Loucy (cell line): Measurements from ENCODE around the gene TICAM1.
A peak's percentile ranks its signal among the peaks of the same experiment; 100 is the strongest.

Experiments
- H2AFZ ChIP-seq: fragments of 200-600 bp; sonication (generic); 2 replicates; pipeline ENCODE4 v1.6.0; 2016; ENCODE audit warnings: antibody characterized with exemption, mild to moderate bottlenecking, low read length, moderate library complexity
- H3F3A ChIP-seq: fragments of 200-600 bp; 2 replicates; pipeline ENCODE4 v1.6.0; 2016; ENCODE audit warnings: antibody characterized with exemption, low read depth, mild to moderate bottlenecking
- H3K27me3 ChIP-seq: fragments of 200-600 bp; sonication (generic); 2 replicates; pipeline ENCODE4 v1.6.1; 2014; ENCODE audit warnings: low read length, mild to moderate bottlenecking; ENCODE audit not compliant: insufficient read depth, poor library complexity, severe bottlenecking
- H3K36me3 ChIP-seq: fragments of 200-600 bp; sonication (generic); 2 replicates; pipeline ENCODE4 v1.6.1; 2016; ENCODE audit warnings: low read length; ENCODE audit not compliant: insufficient read depth
- H3K4me1 ChIP-seq: fragments of 200-600 bp; sonication (generic); 2 replicates; pipeline ENCODE4 v1.5.1; 2014; ENCODE audit warnings: low read length, mild to moderate bottlenecking; ENCODE audit not compliant: insufficient read depth, poor library complexity, severe bottlenecking
- H3K4me2 ChIP-seq: fragments of 200-600 bp; sonication (generic); 2 replicates; pipeline ENCODE4 v1.6.0; 2014; ENCODE audit warnings: antibody characterized with exemption, low read length, low read depth, mild to moderate bottlenecking; ENCODE audit not compliant: poor library complexity, severe bottlenecking
- H3K4me3 ChIP-seq: fragments of 200-600 bp; sonication (generic); 2 replicates; pipeline ENCODE4 v1.5.1; 2014; ENCODE audit warnings: low read length, mild to moderate bottlenecking, mixed read lengths; ENCODE audit not compliant: poor library complexity, severe bottlenecking
- H3K79me2 ChIP-seq: fragments of 200-600 bp; sonication (generic); 2 replicates; pipeline ENCODE4 v1.6.1; 2014; ENCODE audit warnings: low read length; ENCODE audit not compliant: insufficient read depth
- H3K9ac ChIP-seq: fragments of 200-600 bp; sonication (generic); 2 replicates; pipeline ENCODE4 v1.6.0; 2014; ENCODE audit warnings: mild to moderate bottlenecking, low read depth, low read length, moderate library complexity; ENCODE audit not compliant: poor library complexity, severe bottlenecking
- H3K9me2 ChIP-seq: fragments of 200-600 bp; sonication (generic); replicated peaks from 2 replicates; pipeline ENCODE4 v1.6.1; 2016; ENCODE audit warnings: low read depth, low read length, mixed read lengths
- H3K9me3 ChIP-seq: fragments of 200-600 bp; sonication (generic); 2 replicates; pipeline ENCODE4 v1.6.1; 2014; ENCODE audit warnings: mild to moderate bottlenecking, antibody characterized with exemption, low read length, low read depth; ENCODE audit not compliant: insufficient read depth
- H4K20me1 ChIP-seq: fragments of 200-600 bp; sonication (generic); 2 replicates; pipeline ENCODE4 v1.6.0; 2014; ENCODE audit warnings: antibody characterized with exemption, low read length, mild to moderate bottlenecking; ENCODE audit not compliant: insufficient read depth, poor library complexity, severe bottlenecking
- EZH2phosphoT487 ChIP-seq: fragments of 200-600 bp; IDR thresholded peaks from 2 replicates; pipeline ENCODE4 v1.6.1; 2018; ENCODE audit warnings: antibody characterized with exemption, mild to moderate bottlenecking, moderate library complexity, borderline replicate concordance
- TF ChIP-seq, protein P1 (sequence below): fragments of 200-600 bp; sonication (generic); conservative IDR thresholded peaks from 2 replicates; pipeline ENCODE4 v1.5.1; 2014; ENCODE audit warnings: mild to moderate bottlenecking, antibody characterized with exemption, low read length

TICAM1 gene

DNA sequence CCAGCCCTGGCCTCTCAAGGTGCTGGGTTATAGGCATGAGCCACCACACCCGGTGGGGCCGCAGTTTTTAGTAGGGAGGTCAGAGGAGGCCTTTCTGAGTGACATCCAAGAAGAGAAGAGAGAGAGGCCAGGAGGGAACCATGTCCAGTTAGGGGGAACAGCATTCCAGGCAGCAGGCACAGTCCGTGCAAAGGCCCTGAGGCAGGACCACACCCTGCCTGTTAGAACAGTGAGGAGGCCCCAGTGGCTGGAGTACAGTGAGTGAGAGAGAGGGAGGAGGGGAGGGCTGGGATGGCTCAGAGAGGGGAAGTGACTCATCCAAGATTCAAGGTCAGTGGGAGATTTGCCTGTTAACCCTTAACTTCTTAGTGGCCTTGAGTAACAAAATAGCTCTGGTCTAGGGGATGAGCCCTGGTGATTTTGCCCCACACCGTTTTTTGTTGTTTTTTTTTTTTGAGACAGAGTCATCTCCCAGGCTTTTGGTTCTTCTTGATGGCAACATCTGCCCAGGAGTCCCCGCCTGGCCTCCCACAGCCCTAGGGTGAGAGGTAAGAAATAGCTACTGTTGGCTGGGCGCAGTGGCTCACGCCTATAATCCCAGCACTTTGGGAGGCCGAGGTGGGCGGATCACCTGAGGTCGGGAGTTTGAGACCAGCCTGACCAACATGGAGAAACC lies 38.7 kb upstream of the TICAM1 start:
- H4K20me1 ChIP-seq: peaks cover 9% of the 10 kb centered on the region
- H3K27me3 ChIP-seq: no peaks in the 10 kb centered on the region
- H3K4me1 ChIP-seq: peaks cover 21% of the 10 kb centered on the region
- no peaks in the 10 kb centered on the region for H3K9me3 ChIP-seq
- no peaks in the 10 kb centered on the region for H3K9me2 ChIP-seq
- H3K4me2 ChIP-seq: no peak overlapping the region
- no peak overlapping the region for H3K4me3 ChIP-seq
- H3K9ac ChIP-seq: no peak overlapping the region
- H2AFZ ChIP-seq: no peak overlapping the region
- H3K79me2 ChIP-seq: peaks cover 22% of the 10 kb centered on the region
- H3K36me3 ChIP-seq: no peaks in the 10 kb centered on the region
- TF ChIP-seq, protein P1, sequence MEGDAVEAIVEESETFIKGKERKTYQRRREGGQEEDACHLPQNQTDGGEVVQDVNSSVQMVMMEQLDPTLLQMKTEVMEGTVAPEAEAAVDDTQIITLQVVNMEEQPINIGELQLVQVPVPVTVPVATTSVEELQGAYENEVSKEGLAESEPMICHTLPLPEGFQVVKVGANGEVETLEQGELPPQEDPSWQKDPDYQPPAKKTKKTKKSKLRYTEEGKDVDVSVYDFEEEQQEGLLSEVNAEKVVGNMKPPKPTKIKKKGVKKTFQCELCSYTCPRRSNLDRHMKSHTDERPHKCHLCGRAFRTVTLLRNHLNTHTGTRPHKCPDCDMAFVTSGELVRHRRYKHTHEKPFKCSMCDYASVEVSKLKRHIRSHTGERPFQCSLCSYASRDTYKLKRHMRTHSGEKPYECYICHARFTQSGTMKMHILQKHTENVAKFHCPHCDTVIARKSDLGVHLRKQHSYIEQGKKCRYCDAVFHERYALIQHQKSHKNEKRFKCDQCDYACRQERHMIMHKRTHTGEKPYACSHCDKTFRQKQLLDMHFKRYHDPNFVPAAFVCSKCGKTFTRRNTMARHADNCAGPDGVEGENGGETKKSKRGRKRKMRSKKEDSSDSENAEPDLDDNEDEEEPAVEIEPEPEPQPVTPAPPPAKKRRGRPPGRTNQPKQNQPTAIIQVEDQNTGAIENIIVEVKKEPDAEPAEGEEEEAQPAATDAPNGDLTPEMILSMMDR: no peak
- no peak for TF ChIP-seq EZH2phosphoT487
- H3F3A ChIP-seq: 0 out of 2 replicates have a peak, but pooled peaks cover 3% of the 10 kb centered on the region

DNA sequence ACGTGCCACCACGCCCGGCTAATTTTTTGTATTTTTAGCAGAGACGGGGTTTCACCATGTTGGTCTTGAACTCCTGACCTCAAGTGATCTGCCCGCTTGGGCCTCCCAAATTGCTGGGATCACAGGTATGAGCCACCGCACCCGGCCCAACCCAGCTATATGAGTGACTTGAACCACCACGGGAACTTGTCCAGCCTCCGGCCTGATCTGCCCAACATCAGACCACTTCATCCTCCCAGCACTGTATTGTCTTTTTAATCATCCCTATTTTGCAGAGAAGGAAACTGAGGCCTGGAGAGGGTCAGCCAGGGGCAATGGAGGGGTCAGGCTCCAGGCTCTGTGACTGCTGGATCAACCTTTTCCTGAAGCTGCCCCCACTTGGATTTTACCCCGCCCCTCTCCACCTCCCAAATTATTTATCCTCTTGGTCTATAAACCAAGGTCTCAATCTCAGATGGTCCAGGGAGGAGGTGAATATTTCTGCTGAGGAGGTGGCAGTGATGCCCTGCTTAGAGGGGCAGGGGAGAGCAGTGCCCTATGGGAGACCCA lies 36.8 kb upstream of the TICAM1 start:
- no peak overlapping the region for H3K9ac ChIP-seq

DNA sequence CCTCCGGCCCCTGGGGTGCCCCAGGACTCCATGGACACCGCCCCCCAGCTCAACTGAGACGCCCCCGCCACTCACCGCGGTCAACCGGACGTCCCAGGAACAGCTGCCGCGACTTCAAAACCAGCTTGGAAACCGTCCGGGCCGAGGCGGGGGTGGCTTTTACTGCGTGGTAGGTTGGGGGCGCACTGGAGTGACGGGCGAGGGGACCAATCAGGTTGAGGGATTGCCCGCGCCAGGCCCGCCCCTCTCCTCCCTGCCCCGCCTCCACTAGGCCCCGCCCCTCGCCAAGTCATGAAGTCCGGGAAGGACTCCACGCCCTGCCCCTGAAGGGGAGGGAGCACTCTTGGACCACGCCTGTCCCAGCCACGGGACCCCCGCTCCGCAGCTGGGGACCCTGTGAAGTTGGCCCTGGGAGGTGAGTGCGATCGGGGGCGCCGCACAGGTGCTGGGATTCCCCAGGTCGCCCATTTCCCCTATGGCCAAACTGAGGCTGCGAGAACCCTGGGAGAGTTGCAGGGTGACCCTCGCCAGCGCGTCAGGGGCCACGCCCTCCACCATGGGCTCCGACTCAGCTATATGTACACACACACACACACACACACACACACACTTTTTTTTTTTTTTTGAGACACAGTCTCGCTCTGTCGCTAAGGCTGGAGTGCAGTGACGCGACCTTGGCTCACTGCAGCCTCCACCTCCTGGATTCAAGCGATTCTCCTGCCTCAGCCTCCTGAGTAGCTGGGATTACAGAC lies 36.2 kb upstream of the TICAM1 start, which contains the start of gene PLIN3:
PLIN3 (minus strand) TSS at position 134 of the 752 bp plus-strand sequence. CDS start 6,273 bp downstream, outside the sequence.
- H3K4me3 ChIP-seq: peak within 1 kb of the TSS; percentile 86
- H3K36me3 ChIP-seq: no peaks in the 10 kb centered on the region
- H3K4me1 ChIP-seq: peaks cover 21% of the 10 kb centered on the region
- H3K79me2 ChIP-seq: peaks cover 39% of the 10 kb centered on the region
- no peaks in the 10 kb centered on the region for H3K9me2 ChIP-seq
- H3K9ac ChIP-seq: peak within 1 kb of the TSS; percentile 95
- no peaks in the 10 kb centered on the region for H3K9me3 ChIP-seq
- H3K27me3 ChIP-seq: no peaks in the 10 kb centered on the region
- peak within 1 kb of the TSS; percentile 89 for H2AFZ ChIP-seq
- 0 out of 2 replicates have a peak, but pooled peaks cover 3% of the 10 kb centered on the region for H3F3A ChIP-seq
- peaks cover 15% of the 10 kb centered on the region for H4K20me1 ChIP-seq
- peak within 1 kb of the TSS; percentile 97 for H3K4me2 ChIP-seq
- TF ChIP-seq, protein P1: no peak
- TF ChIP-seq EZH2phosphoT487: no peak

More for the DNA sequence above, 36.8 kb upstream of the TICAM1 start:
- no peaks in the 10 kb centered on the region for H3K9me2 ChIP-seq
- peaks cover 21% of the 10 kb centered on the region for H3K4me1 ChIP-seq
- H3K4me2 ChIP-seq: no peak overlapping the region
- H3K4me3 ChIP-seq: no peak overlapping the region
- TF ChIP-seq, protein P1: no peak
- TF ChIP-seq EZH2phosphoT487: no peak
- peaks cover 37% of the 10 kb centered on the region for H3K79me2 ChIP-seq
- H3K27me3 ChIP-seq: no peaks in the 10 kb centered on the region
- no peak overlapping the region for H2AFZ ChIP-seq
- H3K36me3 ChIP-seq: no peaks in the 10 kb centered on the region
- H4K20me1 ChIP-seq: peaks cover 15% of the 10 kb centered on the region
- no peaks in the 10 kb centered on the region for H3K9me3 ChIP-seq
- 0 out of 2 replicates have a peak, but pooled peaks cover 3% of the 10 kb centered on the region for H3F3A ChIP-seq
